GM21786 (cell line): ENCODE data around the gene C11orf21.
"Not testable (repeated sequence)": the region's sequence is repeated elsewhere in the genome, so short reads cannot be mapped to it uniquely, and the experiment has no call there.

Experiments
- ATAC-seq: cut with Tn5 transposase; IDR thresholded peaks from one replicate; pipeline ENCODE4 v1.9.1; 2021; ENCODE audit not compliant: unreplicated experiment

C11orf21 gene

GRCh38 chr11:2301631-2302305, at the start of gene C11orf21, which contains the start of gene TSPAN32:
C11orf21 (minus strand) TSS chr11:2301918; CDS start chr11:2301808, 110 bp downstream.
TSPAN32 (plus strand) TSS chr11:2302013; CDS start chr11:2302150, 137 bp downstream.
- ATAC-seq: peak; percentile 44

GRCh38 chr11:2348986-2349385, 47.3 kb upstream of the C11orf21 start:
- ATAC-seq: no peak

DNA sequence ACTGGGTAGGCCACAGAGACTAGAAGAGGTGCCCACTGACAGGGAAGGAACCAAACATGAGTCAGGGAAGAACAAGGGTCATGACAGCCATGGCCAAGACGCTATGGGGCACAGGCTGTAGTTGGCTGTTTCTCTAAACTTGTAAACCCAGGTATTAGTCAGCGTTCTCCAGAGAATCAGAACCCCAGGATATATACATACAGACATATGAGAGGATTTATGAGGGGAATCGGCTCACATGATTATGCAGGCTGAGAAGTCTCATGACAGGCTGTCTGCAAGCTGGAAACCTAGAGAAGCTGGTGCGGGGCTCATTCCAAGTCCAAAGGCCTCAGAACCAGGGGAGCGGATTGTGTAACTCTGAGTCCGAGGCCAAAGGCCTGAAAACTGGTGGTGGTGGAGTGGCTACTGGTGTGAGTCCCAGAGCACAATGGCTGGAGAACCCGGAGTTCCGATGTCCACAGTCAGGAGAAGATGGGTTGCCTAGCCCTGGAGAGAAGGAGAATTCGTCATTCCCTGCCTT, 45.7 kb upstream of the C11orf21 start:
- no peak for ATAC-seq

- ATAC-seq: no peak
These were observed 45.0 kb upstream of the C11orf21 start for GRCh38 chr11:2346586-2347307.

DNA sequence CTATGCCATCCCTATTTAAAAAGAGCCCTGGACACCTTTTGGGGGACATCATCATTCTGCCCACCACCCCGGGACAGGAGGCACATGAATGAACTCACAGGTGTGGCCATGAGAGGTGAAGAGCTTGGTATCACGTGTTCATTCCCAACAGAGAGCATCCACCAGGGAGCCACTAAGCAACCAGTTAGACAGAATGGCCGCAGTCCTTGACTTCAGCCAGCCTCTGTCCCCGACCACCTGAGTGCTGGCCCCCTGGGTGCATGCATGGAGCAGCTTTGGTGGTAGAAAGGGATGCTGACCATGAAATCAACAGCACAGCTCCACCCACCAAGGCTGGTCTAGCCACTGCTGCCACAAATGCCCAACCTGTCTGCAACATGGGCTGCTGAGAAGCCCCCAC, 44.3 kb upstream of the C11orf21 start:
- ATAC-seq: no peak

- no peak for ATAC-seq
These were observed 43.3 kb upstream of the C11orf21 start for GRCh38 chr11:2345050-2345449.

GRCh38 chr11:2343502-2343901, 41.8 kb upstream of the C11orf21 start:
- no peak for ATAC-seq

DNA sequence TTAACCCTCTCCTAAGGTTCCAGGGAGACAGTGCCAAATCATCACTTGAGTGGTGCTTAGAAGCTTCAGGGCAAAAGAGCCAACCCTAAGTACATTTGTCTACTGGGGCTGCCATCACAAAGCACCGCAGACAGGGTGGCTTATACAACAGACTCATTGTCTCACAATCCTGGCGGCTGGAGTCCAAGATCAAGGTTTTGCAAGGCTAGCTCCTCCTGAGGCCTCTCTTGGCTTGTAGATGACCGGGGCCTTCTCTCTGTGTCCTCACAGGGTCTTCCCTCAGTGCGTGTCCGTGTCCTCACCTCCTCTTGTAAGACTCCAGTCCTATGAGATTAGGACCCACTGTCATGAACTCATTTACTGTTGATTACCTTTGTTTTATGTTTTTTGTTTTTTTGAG, 41.3 kb upstream of the C11orf21 start:
- no peak for ATAC-seq

- ATAC-seq: no peak
These were observed 40.8 kb upstream of the C11orf21 start for GRCh38 chr11:2342557-2342956.

GRCh38 chr11:2338760-2339159, 37.0 kb upstream of the C11orf21 start:
- not testable (repeated sequence) for ATAC-seq

- ATAC-seq: not testable (repeated sequence)
These were observed 33.6 kb upstream of the C11orf21 start for GRCh38 chr11:2335286-2335685.

DNA sequence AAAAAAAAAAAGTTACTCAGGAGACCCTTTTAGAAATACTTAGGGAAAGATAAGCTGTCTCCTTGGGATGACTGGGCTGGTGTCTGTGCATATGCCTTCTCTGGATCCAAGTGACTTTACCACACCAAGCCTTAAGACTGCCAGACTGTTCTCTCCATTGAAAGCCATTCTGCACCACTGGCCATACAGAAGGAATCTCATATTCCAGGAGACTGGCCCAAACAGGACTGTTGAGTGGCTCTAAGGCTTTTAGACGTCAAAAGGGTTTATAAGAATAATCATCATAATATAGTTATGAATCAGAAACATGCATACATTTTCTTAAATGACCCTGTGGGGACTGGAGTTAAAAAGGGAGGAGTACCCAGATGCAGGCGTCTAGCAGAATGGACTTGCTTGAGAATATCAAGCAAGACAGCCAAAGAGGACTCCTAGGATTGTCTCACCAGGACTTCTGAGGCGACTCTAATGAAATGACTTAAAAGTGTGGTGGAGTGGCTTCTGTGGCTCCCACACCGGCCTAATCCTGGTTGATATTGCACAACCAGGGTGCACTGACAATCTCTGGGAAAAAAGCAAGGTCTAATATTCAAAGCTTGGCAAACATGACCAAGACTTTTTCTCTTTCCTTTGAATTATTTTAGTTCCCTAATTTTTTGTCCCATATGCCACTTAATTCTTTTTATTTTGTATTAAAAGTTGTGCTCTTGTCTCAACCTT, 31.9 kb upstream of the C11orf21 start:
- not testable (repeated sequence) for ATAC-seq

DNA sequence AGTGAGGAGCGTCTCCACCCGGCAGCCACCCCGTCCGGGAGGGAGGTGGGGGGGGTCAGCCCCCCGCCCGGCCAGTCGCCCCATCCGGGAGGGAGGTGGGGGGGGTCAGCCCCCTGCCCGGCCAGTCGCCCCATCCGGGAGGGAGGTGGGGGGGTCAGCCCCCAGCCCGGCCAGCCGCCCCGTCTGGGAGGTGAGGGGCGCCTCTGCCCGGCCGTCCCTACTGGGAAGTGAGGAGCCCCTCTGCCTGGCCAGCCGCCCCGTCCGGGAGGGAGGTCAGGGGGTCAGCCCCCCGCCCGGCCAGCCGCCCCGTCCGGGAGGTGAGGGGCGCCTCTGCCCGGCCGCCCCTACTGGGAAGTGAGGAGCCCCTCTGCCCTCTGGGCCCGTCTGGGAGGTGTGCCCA, 30.9 kb upstream of the C11orf21 start:
- ATAC-seq: not testable (repeated sequence)

GRCh38 chr11:2331404-2331803, 29.7 kb upstream of the C11orf21 start:
- no peak for ATAC-seq

DNA sequence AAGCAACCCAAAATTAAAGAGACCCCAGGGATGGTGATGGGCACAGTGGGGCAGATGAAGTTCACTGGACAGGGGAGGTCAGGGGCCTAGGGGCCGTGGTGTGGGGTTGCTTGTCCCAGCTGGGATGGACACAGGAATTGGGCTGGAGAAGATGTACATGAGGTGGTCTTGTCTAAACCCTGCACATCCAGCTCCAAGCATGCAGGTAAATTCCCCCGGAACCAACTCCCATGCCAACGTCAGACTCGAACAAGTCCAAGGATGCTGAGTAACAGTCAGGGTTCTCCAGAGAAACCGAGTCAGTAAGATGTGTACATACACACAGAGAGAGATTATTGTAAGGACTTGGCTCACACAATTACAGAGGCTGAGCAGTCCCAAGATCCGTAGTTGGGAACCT, 29.0 kb upstream of the C11orf21 start:
- no peak for ATAC-seq

- no peak for ATAC-seq
These were observed 27.8 kb upstream of the C11orf21 start for GRCh38 chr11:2329551-2329950.

DNA sequence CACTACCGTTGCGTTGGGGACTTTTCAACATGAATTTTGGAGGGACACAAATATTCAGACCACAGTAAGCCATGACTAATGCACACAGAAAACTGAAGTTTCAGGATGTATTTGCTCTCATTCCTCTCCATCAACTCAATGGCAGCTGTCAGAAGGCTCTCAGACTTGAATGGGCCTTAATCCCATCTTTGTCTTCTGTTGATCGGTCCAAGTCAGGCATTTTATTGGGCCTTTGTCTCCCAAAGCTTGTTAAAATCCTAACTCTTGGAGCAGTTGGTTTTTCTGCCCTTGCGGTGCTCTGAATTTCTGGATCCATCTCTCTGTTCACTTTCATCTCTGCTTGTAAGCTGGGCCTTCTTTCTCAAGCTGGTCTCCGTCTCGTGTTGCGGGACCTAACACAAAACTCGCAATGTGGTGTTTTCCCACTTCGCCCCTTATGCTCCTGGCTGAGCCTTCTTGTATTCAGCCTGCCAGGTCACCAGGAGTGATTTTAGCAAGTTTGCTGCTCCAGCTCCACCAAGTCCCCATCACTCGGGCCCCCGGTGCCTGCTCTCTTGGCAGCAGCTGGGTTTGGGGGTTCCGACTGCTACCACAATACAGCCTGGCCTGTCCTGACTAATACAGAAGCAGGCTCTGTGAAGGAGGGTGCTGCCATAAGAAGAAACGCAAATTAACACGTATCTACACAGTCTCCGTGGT, 27.1 kb upstream of the C11orf21 start:
- ATAC-seq: no peak

DNA sequence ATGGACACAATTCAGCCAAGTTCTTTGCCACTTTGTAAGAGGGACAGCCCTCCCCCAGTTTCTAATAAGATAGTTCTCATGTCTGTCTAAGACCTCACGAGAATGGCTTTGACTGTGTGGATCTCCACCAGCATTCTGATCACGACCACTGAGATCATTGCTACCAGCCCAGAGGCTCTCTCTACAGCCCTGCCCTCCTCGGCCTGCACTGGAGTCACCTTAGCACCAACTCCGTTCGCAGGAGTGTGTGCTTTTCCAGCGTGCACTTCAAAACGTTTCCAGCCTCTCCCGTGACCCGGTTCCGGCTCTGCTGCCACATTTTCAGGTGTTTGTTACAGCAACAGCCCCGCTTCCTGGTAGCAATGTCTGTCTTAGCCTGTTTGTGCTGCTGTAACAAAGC, 26.3 kb upstream of the C11orf21 start:
- no peak for ATAC-seq

- no peak for ATAC-seq
These were observed 25.3 kb upstream of the C11orf21 start for GRCh38 chr11:2327032-2327431.

DNA sequence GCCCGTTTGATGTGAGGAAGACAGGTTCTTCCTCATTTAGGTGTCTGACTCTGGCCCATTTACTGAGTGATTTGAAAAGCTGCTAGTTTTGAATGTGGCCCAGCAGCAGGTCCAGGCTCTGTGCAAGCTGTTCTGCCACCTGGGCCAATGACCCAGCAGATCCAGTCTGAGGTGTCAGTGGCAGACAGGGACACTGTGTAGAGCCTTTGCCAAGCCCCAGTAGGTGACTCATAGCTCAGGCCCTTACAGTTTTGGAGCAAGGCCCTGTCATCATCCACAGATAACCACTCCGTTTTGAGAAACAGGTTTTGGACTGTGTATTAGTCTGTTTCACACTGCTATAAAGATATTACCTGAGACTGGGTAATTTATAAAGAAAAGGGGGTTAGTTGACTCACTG, 24.0 kb upstream of the C11orf21 start:
- no peak for ATAC-seq

DNA sequence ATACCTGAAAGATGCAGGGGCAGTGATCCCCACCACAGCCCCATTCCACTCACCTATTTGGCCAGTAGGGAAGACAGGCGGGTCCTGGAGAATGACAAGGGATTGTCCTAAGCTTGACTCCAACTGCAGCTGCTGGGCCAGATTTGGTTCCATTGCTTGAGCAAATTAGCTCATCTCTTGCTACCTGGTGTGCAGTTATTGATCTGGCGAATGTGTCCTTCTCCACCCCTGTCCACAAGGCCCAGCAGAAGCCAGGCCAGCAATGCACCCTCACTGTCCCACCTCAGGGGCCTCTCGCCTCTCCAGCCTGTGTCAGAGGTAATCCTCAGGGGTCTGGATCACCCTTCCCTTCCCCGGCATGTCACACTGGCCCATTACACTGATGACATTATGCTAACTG, 23.4 kb upstream of the C11orf21 start:
- ATAC-seq: no peak
